Esophagus (tissue), 2 donors: ENCODE data around the gene APLNR. TPM values are rescaled to one million over a fixed set of nuclear protein-coding genes. Genes with fewer than 3 reads are reported as not detected.

Source experiments
- H3K27ac ChIP-seq, 2 donors: one replicate each; pipeline ENCODE4 v1.5.1; 2013; ENCODE audit warnings: low read depth in 2 of 2, mild to moderate bottlenecking in 2 of 2, inconsistent platforms in 1 of 2, low read length in 1 of 2, moderate library complexity in 1 of 2
- H3K27me3 ChIP-seq, 2 donors: one replicate each; pipeline ENCODE4 v1.6.1; 2013; ENCODE audit warnings: low read length in 2 of 2, control low read depth in 1 of 2, mild to moderate bottlenecking in 1 of 2; ENCODE audit not compliant: insufficient read depth in 2 of 2, control insufficient read depth in 1 of 2
- H3K36me3 ChIP-seq, 2 donors: one replicate each; pipeline ENCODE4 v1.6.1; 2013; ENCODE audit warnings: low read length in 1 of 2; ENCODE audit not compliant: control insufficient read depth in 2 of 2, insufficient read depth in 2 of 2
- H3K4me1 ChIP-seq, 2 donors: one replicate each; pipeline ENCODE4 v1.6.1; 2013; ENCODE audit warnings: low read length in 1 of 2; ENCODE audit not compliant: control insufficient read depth in 2 of 2, insufficient read depth in 2 of 2
- H3K4me3 ChIP-seq, 2 donors: one replicate each; pipeline ENCODE4 v1.5.1; 2013; ENCODE audit warnings: low read length in 2 of 2, mild to moderate bottlenecking in 2 of 2, low read depth in 1 of 2, moderate library complexity in 1 of 2
- H3K9me3 ChIP-seq, 2 donors: one replicate each; pipeline ENCODE4 v1.6.1; 2013; ENCODE audit warnings: mild to moderate bottlenecking in 2 of 2, low read depth in 1 of 2, low read length in 1 of 2, moderate library complexity in 1 of 2; ENCODE audit not compliant: control insufficient read depth in 2 of 2, insufficient read depth in 1 of 2
- WGBS, 2 donors: extraction: QIAGEN DNeasy Blood & Tissue Kit; methylation state at CpG; one replicate each; pipeline ENCODE4 v1.1.7; 2013; 5-methylcytosine and 5-hydroxymethylcytosine counted together
- polyA plus RNA-seq, 2 donors: library from polyadenylated mRNA; stranded (reverse); fragments of 200-250 nt; gene quantifications; one replicate each; pipeline ENCODE4 v1.2.3, GENCODE V29; 2013
- donor health status: healthy with polysubstance abuse.
- donor health status: Bipolar disorder and iron deficiency.

The APLNR gene
- polyA plus RNA-seq, 2 donors: 0.14 to 0.54 TPM

- H3K4me1 ChIP-seq: no peaks in the 10 kb centered on the region
- peaks cover 0 to 3% of the 10 kb centered on the region in 2 donors for H3K9me3 ChIP-seq
- no peaks in the 10 kb centered on the region for H3K36me3 ChIP-seq
- H3K4me3 ChIP-seq: no peak overlapping the region
- no peaks in the 10 kb centered on the region for H3K27me3 ChIP-seq
- no peak overlapping the region for H3K27ac ChIP-seq
- WGBS, 2 donors: 68 to 80% methylated on average over 2 of the region's 2 CpGs
Observed at GRCh38 chr11:57240007-57240406, 3.0 kb upstream of the APLNR start.

- Histone ChIP-seq H3K27me3 (no peaks in the 10 kb centered on the region), H3K4me3 (no peak overlapping the region), H3K36me3 (no peaks in the 10 kb centered on the region), H3K27ac (no peak overlapping the region), H3K4me1 (no peaks in the 10 kb centered on the region), H3K9me3 (peaks cover 0 to 3% of the 10 kb centered on the region in 2 donors)
- WGBS, 2 donors: 57 to 66% methylated on average over 1 of the region's 1 CpG
Observed at GRCh38 chr11:57239348-57239747, 2.3 kb upstream of the APLNR start.

- WGBS, 2 donors: 84 to 85% methylated on average over 39 of the region's 39 CpGs
- peaks cover 0 to 4% of the 10 kb centered on the region in 2 donors for H3K4me1 ChIP-seq
- no peak overlapping the region for H3K27ac ChIP-seq
- peaks cover 0 to 5% of the 10 kb centered on the region in 2 donors for H3K9me3 ChIP-seq
- H3K36me3 ChIP-seq: no peaks in the 10 kb centered on the region
- no peaks in the 10 kb centered on the region for H3K27me3 ChIP-seq
- H3K4me3 ChIP-seq: no peak overlapping the region
Observed at GRCh38 chr11:57235761-57236703, 1.0 kb downstream of the APLNR start.

GRCh38 chr11:57233702-57234101, 3.3 kb downstream of the APLNR start:
- Histone ChIP-seq H3K27me3 (no peaks in the 10 kb centered on the region), H3K36me3 (no peaks in the 10 kb centered on the region), H3K4me1 (peaks cover 0 to 4% of the 10 kb centered on the region in 2 donors), H3K9me3 (peaks cover 0 to 5% of the 10 kb centered on the region in 2 donors), H3K4me3 (no peak overlapping the region), H3K27ac (no peak overlapping the region)
- 68 to 69% methylated on average over 5 of the region's 5 CpGs for WGBS, 2 donors

GRCh38 chr11:57231539-57232253, 5.4 kb downstream of the APLNR start:
- WGBS, 2 donors: 50 to 61% methylated on average over 3 of the region's 3 CpGs
- no peaks in the 10 kb centered on the region for H3K27me3 ChIP-seq

GRCh38 chr11:57230791-57231538, 6.1 kb downstream of the APLNR start:
- Histone ChIP-seq H3K9me3 (peaks cover 0 to 4% of the 10 kb centered on the region in 2 donors), H3K36me3 (no peaks in the 10 kb centered on the region), H3K4me3 (no peak overlapping the region), H3K4me1 (peaks cover 0 to 4% of the 10 kb centered on the region in 2 donors), H3K27me3 (no peaks in the 10 kb centered on the region), H3K27ac (no peak overlapping the region)
- 48 to 53% methylated on average over 18 of the region's 18 CpGs for WGBS, 2 donors

More at GRCh38 chr11:57231539-57232253, 5.4 kb downstream of the APLNR start:
- no peak overlapping the region for H3K27ac ChIP-seq
- H3K9me3 ChIP-seq: peaks cover 0 to 5% of the 10 kb centered on the region in 2 donors
- no peak overlapping the region for H3K4me3 ChIP-seq
- H3K4me1 ChIP-seq: peaks cover 0 to 4% of the 10 kb centered on the region in 2 donors
- H3K36me3 ChIP-seq: no peaks in the 10 kb centered on the region

- H3K27ac ChIP-seq: no peak overlapping the region
- peaks cover 0 to 3% of the 10 kb centered on the region in 2 donors for H3K27me3 ChIP-seq
- 44 to 67% methylated on average over 5 of the region's 5 CpGs for WGBS, 2 donors
- H3K36me3 ChIP-seq: no peaks in the 10 kb centered on the region
- H3K9me3 ChIP-seq: peaks cover 0 to 2% of the 10 kb centered on the region in 2 donors
- H3K4me3 ChIP-seq: no peak overlapping the region
- peaks cover 0 to 4% of the 10 kb centered on the region in 2 donors for H3K4me1 ChIP-seq
Observed at GRCh38 chr11:57230316-57230715, 6.7 kb downstream of the APLNR start.

GRCh38 chr11:57228600-57228999, 8.4 kb downstream of the APLNR start:
- no peak overlapping the region for H3K27ac ChIP-seq
- no peaks in the 10 kb centered on the region for H3K4me1 ChIP-seq
- 68 to 71% methylated on average over 3 of the region's 3 CpGs for WGBS, 2 donors
- H3K4me3 ChIP-seq: no peak overlapping the region
- H3K36me3 ChIP-seq: no peaks in the 10 kb centered on the region
- H3K9me3 ChIP-seq: no peaks in the 10 kb centered on the region
- peaks cover 3% of the 10 kb centered on the region in 2 donors for H3K27me3 ChIP-seq

- Histone ChIP-seq H3K4me3 (no peak overlapping the region), H3K27me3 (peaks cover 3% of the 10 kb centered on the region in 2 donors), H3K36me3 (no peaks in the 10 kb centered on the region), H3K27ac (no peak overlapping the region), H3K4me1 (no peaks in the 10 kb centered on the region), H3K9me3 (no peaks in the 10 kb centered on the region)
Observed at GRCh38 chr11:57224537-57224936, 12.5 kb downstream of the APLNR start.
